ENCODE data around the gene LCP2. TPM values are rescaled to one million over a fixed set of nuclear protein-coding genes. Genes with fewer than 3 reads are reported as not detected.

The LCP2 gene
- total and polyA plus RNA-seq, 8 donors: 7.0 to 110 (median 9.5) TPM

GRCh38 chr5:170262061-170263045 lies 35.2 kb downstream of the LCP2 start:
- H3K36me3 ChIP-seq: peaks cover 0 to 100% of the 10 kb centered on the region in 2 donors
- TF ChIP-seq CTCF (IDR thresholded peaks at IDR 0.05): no peak
- H3K4me1 ChIP-seq: peaks cover 0 to 16% of the 10 kb centered on the region in 2 donors
- H3K27me3 ChIP-seq: no peaks in the 10 kb centered on the region
- no peak overlapping the region for H3K4me3 ChIP-seq
- DNase-seq (no peak), ATAC-seq (no peak)
- H3K9me3 ChIP-seq: no peaks in the 10 kb centered on the region
- intact Hi-C loops (cut with DNase I): no loop called here
- no peak overlapping the region for H3K27ac ChIP-seq

- intact Hi-C loops (cut with DNase I): no loop called here
- Histone ChIP-seq H3K36me3 (peaks cover 0 to 100% of the 10 kb centered on the region in 2 donors), H3K9me3 (no peaks in the 10 kb centered on the region), H3K4me3 (no peak overlapping the region), H3K4me1 (peaks cover 0 to 10% of the 10 kb centered on the region in 2 donors), H3K27me3 (no peaks in the 10 kb centered on the region), H3K27ac (no peak overlapping the region)
- no peak for ATAC-seq
- TF ChIP-seq CTCF (IDR thresholded peaks at IDR 0.05): no peak
- DNase-seq: no peak
These were observed 36.0 kb downstream of the LCP2 start for GRCh38 chr5:170261528-170262043.

- intact Hi-C loops (cut with DNase I): no loop called here
- ATAC-seq: no peak
- Histone ChIP-seq H3K9me3 (no peaks in the 10 kb centered on the region), H3K27me3 (no peaks in the 10 kb centered on the region), H3K27ac (peak overlapping the region in 1 of 2 donors; percentile 8), H3K4me1 (no peaks in the 10 kb centered on the region), H3K36me3 (peaks cover 0 to 100% of the 10 kb centered on the region in 2 donors), H3K4me3 (no peak overlapping the region)
- no peak for DNase-seq
- no peak for TF ChIP-seq CTCF (IDR thresholded peaks at IDR 0.05)
These were observed 40.2 kb downstream of the LCP2 start for GRCh38 chr5:170257370-170257769.

- peaks cover 0 to 100% of the 10 kb centered on the region in 2 donors for H3K36me3 ChIP-seq
- intact Hi-C loops (cut with DNase I): no loop called here
- no peak for DNase-seq
These were observed 41.0 kb downstream of the LCP2 start for GRCh38 chr5:170256571-170256970.

More at GRCh38 chr5:170256571-170256970, 41.0 kb downstream of the LCP2 start:
- Histone ChIP-seq H3K27me3 (no peaks in the 10 kb centered on the region), H3K4me3 (no peak overlapping the region), H3K27ac (peak overlapping the region in 1 of 2 donors; percentile 8), H3K9me3 (no peaks in the 10 kb centered on the region), H3K4me1 (no peaks in the 10 kb centered on the region)
- TF ChIP-seq CTCF (IDR thresholded peaks at IDR 0.05): no peak
- ATAC-seq: no peak

All from left lung (tissue), 10 donors.